NCI-H82 treated with DMSO at 0.1 percent for 48 hours (cell line): ENCODE measurements around the gene NOD2.

Experiments
- DNase-seq: peaks from one replicate; lab custom pipeline; 2025; ENCODE audit not compliant: unreplicated experiment; lab: John Stamatoyannopoulos, UW

The NOD2 gene

DNA sequence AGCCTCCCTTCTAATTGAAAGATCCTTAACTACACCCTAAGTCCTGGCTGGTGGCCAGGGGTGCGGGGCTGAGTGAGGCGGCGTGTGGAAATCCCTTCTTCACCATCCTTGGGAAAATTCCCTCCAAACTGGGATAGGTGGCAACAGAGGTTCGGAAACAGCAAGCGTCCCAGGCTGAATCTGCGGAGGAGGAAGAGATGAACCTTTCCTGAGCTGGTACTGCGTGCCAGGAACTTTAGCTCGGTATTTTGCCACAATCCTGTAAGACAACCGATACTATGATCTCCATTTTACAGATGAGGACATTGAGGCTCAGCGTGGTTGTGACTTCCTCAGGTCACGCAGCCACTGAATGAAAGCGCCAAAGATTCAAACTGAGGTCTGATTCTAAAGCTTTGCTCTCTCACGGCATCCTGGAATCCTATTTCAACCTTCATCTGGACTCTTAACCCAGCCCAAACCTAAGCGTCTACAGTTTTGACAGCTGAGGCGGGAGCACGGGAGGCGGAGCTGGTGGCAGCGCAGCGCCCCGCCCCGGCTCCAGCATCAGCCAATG lies 47.9 kb downstream of the NOD2 start:
- DNase-seq, result no peak

DNA sequence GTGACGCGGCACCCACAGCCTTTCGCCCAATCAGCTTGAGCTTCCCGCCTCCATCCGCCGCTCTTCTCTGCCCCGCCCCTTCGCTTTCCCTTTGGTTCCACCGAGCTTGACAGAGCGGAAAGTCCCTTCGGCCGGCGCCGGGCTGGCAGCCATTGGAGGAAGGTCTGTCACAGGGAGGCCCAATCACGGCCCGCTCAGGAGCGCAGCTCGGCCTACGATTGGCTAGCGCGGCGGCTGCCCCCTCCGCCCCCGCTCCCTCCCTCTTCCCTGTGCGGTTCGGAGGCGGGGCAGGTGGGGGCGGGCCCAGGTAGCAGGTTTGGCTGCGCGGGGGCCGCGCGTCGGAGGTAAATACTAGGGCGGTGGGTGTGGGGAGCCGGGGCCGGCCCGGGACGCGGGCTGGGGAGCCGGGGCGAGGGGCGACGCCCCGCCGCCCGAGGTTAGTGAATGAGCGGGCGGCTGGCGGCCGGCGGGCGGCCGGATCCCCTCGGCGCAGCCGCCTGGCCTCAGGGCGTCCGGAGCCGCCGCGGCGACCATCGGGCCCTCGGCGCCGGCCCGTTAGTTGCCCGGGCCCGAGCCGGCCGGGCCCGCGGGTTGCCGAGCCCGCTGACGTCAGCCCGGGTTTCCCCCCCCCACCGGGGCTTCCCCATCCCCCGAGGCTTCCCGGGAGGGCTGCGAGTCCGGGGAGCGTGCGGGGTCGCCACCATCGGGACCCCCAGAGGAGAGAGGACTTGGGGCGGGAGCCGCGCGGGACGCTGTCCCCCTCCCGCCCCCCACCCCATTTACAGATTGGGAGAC lies 48.6 kb downstream of the NOD2 start, which contains the start of gene CYLD:
TSS of gene CYLD (plus strand) at position 306 of the 795 bp plus-strand sequence. CDS start 7,613 bp downstream, outside the sequence.
- DNase-seq, result peak; percentile 95

DNA sequence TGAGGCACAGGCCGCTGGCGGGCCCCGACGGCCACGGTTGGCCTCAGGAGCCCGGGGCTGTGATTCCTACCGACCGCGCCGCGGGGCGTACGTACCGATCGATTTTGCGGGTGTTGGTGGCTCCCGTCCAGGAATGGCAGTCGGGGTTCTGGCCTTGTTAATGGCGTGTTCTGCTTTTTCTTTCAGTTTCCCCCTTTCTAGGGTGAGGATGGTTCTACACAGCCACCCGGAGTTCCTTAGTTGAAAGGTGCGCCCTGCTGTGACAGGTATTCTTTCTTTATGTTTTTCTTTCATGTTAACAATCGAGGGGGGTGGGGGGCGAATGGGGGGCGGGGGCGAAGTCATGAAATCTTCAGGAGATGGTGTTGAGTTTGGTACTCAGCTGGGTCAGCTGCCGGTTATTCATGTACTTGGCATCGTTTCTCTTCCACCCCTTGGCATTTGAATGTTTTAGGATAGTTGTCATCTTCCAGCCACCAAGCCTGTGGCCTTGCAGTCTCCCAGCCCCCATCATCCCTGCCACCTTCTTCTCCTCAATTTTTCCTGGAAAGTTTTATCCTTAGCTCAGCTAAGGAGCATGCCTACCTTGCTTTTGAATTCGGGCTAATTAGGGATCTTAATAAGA lies 49.3 kb downstream of the NOD2 start:
- no peak for DNase-seq

DNA sequence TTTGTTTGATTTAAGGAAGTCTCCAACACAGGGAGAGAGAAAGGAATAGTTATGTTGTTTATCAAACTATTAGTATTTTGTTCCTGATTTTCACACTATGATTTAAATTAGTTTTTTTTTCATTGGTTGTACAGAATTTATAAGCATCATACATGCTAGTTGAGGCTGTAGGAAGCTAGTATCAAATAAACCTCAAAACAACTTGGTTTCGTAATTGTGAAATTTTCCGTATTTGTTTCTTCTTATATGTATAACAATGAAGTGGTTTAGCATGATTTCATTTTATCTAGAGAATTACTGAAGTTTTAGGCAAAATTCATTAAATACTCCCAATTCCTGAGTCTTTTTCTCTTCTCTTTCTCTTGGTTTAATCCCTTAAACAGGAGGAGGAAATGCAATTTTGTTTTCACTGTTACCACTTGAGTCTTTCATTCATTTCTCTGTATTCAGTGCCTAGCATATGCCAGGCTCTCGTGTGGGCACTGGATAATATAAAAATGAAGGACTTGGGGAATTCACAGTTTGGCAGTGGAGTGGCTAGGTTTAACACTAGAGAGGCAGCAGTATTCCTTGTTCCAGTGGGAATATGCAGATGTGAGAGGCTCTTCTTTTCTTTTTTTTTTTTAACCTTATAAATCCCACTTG lies 50.3 kb downstream of the NOD2 start:
- no peak for DNase-seq

DNA sequence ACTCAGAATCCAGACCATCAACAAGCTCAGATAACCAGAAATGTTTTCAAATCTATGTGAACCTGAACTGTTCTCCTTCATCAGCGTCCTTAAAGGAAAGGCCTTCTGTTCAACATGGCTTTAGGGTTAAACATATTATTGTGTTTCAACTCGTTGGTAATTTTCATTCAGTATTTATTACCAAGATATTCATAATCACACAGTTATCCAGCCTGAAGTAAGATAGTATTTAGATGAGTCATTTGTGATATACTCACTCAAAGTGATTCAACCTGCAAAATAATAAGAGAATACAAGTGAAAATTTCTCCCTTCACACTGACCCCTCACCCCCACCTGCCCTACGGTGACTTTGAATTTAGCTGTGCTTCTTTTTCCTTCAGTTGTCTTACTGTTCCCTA lies 51.5 kb downstream of the NOD2 start:
- no peak for DNase-seq

DNA sequence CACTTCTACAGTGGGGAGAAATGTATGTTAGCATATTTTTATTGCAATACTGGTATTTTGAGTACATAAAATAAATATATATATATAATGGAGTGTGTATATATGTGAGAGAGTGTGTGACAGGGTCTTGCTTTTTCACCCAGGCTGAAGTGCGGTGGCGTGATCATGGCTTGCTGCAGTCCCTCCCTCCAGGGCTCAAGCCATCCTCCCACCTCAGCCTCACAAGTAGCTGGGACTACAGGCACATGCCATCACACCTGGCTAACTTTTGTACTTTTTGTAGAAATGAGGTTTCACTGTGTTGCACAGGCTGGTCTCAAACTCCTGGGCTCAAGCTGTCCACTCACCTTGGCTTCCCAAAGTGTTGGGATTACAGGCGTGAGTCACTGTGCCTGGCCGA lies 52.5 kb downstream of the NOD2 start:
- DNase-seq, result no peak

DNA sequence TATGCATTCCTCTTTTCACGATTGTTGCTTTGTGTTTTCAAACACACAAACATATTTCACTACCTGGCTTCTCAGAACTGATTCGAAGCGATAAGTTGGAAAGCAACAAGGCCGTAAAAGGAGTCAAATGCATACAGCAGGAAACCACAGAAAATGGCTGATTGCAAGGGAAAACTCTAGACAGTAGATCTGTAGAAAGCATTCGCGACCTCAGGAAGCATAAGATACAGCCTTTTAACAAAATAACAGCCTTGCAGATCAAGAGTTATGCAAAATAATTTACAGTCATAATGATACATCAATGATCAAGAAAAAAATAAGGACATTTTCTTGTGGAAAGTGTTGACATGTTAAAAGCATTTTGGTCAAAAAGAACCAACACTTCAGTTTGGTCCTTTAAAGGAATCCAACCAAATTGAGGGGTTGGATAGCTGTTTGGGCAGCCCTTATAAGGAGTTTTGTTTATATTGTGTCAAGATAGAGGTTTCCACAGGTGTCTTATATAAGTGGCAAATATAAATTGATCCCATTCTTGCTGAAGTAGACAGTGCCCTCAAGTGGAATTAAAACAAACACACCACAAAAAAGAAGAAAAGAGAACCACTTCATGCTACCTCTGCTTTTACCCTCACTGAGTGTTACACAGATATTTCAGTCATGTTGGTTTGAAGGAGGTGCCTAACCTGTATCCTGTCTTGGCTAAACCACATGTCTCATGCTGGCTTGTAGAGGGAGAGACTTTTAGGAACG lies 54.0 kb downstream of the NOD2 start:
- DNase-seq, result peak; percentile 6

DNA sequence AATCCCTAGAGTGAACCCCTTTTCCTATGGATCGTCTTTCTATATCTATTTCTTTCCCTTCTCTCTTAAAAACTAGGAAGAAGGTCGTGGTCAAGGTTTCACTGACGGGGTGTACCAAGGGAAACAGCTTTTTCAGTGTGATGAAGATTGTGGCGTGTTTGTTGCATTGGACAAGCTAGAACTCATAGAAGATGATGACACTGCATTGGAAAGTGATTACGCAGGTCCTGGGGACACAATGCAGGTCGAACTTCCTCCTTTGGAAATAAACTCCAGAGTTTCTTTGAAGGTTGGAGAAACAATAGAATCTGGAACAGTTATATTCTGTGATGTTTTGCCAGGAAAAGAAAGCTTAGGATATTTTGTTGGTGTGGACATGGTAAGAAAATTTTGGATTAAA lies 58.1 kb downstream of the NOD2 start:
- DNase-seq, result no peak

DNA sequence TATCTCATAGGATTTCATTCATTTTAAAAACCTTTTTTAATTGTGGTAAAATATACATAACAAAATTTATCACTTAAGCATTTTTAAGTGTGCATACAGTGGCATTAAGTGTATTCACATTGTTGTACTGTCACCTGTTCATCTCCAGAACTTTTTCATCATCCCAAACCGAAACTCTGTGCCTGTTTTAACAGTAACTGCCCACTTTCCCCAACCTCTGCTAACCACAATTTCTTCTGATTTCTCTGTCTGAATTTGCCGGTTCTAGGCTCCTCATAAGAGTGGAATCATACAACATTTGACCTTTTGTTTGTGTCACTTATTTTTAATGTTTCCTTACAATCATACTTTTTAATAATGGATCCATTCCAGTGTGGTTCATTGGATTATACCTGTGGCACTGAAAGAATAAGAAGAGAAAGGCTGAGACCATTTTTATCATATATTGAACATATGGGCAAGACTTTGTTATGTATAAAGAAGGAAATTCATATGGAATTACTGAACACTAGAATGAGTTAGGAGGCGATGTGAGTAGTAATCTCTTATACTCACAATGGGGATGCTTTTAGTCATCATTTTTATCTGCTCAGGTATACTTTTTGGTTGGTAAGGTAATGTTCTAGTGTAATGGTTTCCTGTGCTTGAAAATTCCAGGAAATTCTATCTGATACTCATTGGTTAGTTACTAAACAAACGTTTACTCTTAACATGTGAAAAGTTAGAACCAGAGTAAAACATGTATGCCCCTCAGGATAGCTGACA lies 59.2 kb downstream of the NOD2 start:
- no peak for DNase-seq

DNA sequence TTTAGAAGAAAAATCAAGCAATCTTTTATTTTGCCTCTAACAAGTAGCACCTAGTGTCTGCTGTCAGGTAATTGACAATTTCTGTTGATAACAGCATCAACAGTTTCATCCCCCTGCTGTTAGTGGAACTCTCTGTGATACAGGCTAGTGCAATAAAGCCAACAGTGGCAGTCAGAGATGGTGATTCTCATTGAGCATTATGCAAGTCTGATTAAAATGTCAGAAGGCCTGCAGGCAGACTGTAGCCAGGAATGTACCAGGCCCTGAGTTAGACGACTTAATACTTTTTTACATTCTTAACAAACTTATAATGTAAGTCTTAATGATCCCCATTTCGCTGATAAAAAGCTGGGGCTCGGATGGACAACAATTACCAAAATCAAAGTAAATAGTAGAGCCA lies 63.1 kb downstream of the NOD2 start:
- DNase-seq, result no peak

DNA sequence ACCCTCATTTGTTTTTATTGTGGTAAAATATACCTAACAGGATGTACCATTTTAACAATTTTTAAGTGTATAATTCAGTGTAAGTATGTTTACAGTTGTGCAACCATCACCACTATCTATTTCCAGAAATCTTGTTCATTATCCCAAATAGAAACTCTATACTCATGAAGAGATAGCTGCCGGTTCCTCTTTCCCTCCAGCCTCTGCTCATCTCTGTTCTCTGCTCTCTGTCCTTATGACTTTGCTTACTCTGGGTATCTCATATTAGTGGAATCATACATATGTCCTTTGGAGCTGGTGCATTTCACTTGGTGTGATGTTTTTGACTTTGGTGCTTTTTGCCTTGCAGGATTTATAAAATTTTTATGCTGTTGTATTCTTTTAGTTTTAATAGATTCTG lies 67.9 kb downstream of the NOD2 start:
- no peak for DNase-seq

DNA sequence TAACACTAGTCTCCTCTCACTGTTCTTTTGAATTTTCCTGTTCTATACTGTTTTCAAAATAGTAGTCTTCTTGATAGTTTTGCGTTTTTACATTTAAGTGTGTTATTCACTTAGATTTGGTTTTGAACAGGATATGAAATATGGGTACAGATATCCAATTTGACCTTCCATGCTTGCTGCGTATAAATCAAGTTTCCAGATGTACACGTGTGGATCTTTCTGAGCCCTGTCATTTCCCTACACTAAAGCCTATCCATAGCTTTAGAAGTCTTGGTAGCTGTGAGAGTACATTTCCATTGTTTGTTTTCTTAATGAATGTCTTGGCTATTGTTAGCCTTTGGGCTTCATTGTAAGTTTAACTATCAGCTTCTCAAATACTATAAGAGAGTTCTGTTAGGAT lies 68.8 kb downstream of the NOD2 start:
- no peak for DNase-seq

DNA sequence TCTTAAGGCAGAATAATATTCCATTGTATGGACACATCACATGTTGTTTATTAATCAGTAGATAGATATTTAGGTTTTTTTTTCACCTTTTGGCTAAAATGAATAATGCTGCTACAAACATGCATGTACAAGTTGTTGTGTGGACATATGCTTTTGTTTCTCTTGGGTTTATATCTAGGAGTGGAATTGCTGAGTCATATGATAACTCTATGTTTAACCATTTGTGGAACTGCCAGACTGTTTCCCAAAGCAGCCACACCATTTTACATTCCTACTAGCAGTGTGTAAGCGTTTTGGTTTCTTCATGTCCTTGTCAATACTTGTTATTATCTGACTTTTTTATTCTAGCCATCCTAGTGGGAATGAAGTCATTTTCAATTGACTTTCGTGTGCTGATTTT lies 69.8 kb downstream of the NOD2 start:
- DNase-seq, result no peak

DNA sequence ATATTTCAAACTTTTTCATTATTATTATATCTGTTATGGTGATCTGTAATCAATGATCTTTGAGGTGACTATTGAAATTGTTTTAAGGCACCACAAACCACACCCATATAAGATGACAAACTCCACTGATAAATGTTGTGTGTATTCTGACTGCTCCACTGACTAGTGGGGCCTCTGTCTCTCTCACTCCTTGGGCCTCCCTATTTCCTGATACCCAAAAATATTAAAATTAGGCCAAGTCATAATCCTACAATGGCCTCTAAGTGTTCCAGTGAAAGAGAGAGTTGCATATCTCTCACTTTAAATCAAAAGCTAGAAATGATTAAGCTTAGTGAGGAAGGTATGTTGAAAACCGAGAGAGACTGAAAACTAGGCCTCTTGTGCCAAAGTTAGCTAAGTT lies 71.9 kb downstream of the NOD2 start:
- DNase-seq, result no peak

DNA sequence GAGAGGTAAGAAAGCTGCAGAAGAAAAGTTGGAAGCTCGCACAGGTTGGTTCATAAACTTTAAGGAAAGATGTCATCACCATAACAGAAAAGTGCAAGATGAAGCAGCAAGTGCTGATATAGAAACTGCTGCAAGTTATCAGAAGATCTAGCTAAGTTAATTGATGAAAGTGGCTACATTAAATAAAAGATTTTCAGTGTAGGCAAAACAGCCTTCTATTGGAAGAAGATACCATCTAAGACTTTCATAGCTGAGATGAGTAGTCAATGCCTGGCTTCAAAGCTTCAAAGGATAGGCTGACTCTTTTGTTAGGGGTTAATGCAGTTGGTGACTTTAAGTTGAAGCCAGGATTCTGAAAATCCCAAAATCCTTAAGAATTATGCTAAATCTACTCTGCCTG lies 72.5 kb downstream of the NOD2 start:
- no peak for DNase-seq

DNA sequence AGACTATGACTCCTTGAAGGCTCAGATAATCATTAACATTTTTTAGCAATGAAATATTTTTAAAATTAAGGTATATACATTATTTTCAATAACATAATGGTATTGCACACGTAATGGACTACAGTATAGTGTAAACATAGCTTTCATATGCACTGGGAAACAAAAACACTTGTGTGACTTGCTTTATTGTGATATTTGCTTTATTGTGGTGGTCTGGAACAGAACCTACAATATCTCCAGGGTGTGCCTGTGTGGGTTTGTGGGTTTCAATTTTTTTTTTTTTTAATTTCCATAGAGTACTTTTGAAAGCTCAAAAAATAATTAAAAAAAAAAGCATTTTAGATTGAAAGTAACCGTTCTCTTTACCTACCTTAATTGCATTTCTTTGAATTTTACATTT lies 73.8 kb downstream of the NOD2 start:
- no peak for DNase-seq

DNA sequence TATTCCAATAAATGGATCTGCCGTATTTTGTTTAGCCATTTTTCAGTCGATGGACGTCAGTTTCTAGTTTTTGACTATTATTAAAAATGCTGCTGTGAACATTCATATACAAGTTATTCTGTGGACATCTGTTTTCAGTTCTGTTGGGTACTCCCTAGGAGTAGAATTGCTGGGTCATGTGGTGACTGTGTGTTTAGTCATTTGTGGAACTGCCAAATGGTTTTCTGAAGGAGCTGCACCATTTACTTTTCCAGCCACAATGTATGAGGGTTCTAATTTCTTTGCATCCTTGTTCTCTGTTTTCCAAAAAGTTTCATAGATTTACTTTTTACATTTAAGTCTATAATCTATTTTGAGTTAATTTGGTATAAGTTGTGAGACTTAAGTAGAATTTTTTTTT lies 78.0 kb downstream of the NOD2 start:
- no peak for DNase-seq

DNA sequence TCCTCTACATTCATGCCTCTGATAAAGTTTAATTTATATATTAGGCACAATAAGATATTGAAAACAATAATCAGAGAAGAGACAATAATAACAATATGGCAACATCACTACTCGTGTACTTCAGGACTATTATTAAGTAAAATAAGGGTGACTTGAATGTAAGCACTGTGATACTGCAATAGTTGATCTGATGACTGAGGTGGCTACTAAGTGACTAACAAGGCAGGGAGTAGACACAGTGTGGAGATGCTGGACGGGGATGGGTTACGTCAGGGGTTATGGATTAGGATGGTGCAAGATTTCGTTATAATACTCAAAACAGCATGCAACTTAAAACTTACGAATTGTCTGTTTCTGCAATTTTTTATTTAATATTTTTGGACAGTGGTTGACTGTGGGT lies 81.0 kb downstream of the NOD2 start:
- no peak for DNase-seq

DNA sequence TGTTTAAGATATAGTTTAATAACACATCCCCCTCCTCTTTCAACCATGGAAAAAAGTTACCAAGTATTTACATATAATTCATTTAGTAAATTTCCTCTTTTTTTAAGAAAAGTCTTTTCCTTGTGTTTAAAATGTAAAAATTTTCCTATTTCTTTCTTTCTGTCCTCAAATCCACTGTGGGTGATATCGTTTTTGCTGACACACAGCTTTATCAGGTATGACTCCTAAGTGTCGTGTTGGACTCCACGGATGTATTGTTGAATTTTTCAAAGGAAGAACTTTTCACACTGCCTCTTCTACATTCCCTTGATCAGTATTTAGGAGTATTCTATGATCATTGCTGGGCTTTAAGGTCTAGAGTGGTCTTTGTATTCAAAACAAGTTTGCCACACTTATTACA lies 81.6 kb downstream of the NOD2 start:
- no peak for DNase-seq

DNA sequence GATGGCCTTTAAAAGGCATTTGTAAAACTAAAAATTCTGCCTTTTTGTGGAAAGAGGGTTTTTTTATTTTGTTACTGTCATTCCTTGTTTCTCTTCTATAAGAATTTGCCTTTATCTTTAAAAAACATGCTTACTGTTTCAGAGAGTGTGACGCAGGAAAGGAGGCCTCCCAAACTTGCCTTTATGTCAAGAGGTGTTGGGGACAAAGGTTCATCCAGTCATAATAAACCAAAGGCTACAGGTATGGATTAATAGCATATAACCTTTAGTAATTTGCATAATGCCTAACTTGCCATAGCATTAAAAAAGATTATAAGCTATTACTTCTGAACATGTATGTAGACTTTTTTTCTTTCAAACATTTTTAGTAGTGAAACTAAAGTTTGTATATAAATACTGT lies 82.6 kb downstream of the NOD2 start:
- no peak for DNase-seq
